KOPT-K1 (cell line): ENCODE data around the gene PTGFRN.
"Not testable (repeated sequence)": the region's sequence is repeated elsewhere in the genome, so short reads cannot be mapped to it uniquely, and the experiment has no call there.

ENCODE experiments used
- H3K27ac ChIP-seq: fragments of 200-600 bp; sonication (generic); 2 replicates; pipeline ENCODE4 v1.5.1; 2016; ENCODE audit warnings: antibody characterized with exemption, mild to moderate bottlenecking, low read depth, low read length; ENCODE audit not compliant: poor library complexity, severe bottlenecking
- H3K36me3 ChIP-seq: fragments of 200-600 bp; sonication (generic); 2 replicates; pipeline ENCODE4 v1.5.1; 2017; ENCODE audit warnings: antibody characterized with exemption, mild to moderate bottlenecking, low read length, moderate library complexity; ENCODE audit not compliant: insufficient read depth
- H3K9me3 ChIP-seq: fragments of 200-600 bp; sonication (generic); 2 replicates; pipeline ENCODE4 v1.5.1; 2017; ENCODE audit warnings: antibody characterized with exemption, low read length, mild to moderate bottlenecking; ENCODE audit not compliant: insufficient read depth, poor library complexity, severe bottlenecking

Gene PTGFRN

GRCh38 chr1:116909512-116910378 lies at the start of gene PTGFRN:
TSS of gene PTGFRN (plus strand) at chr1:116909916. CDS start at chr1:116910204, 288 bp downstream.
- H3K9me3 ChIP-seq = no peaks in the 10 kb centered on the region
- no peak within 1 kb of the TSS for H3K27ac ChIP-seq
- H3K36me3 ChIP-seq = no peaks in the 10 kb centered on the region

GRCh38 chr1:116860167-116860566 lies 49.5 kb upstream of the PTGFRN start:
- not testable (repeated sequence) for H3K9me3 ChIP-seq, H3K36me3 ChIP-seq, H3K27ac ChIP-seq

- no peak overlapping the region for H3K27ac ChIP-seq
- H3K36me3 ChIP-seq = no peaks in the 10 kb centered on the region
- H3K9me3 ChIP-seq = no peaks in the 10 kb centered on the region
Measured at GRCh38 chr1:116861137-116861536, 48.6 kb upstream of the PTGFRN start.

- not testable (repeated sequence) for H3K36me3 ChIP-seq, H3K27ac ChIP-seq, H3K9me3 ChIP-seq
Measured at GRCh38 chr1:116863031-116863430, 46.7 kb upstream of the PTGFRN start.

- not testable (repeated sequence) for H3K27ac ChIP-seq, H3K9me3 ChIP-seq, H3K36me3 ChIP-seq
Measured at GRCh38 chr1:116866478-116866877, 43.2 kb upstream of the PTGFRN start.

GRCh38 chr1:116868385-116868784 lies 41.3 kb upstream of the PTGFRN start:
- Histone ChIP-seq H3K36me3 (no peaks in the 10 kb centered on the region), H3K27ac (no peak overlapping the region), H3K9me3 (no peaks in the 10 kb centered on the region)

- no peak overlapping the region for H3K27ac ChIP-seq
- no peaks in the 10 kb centered on the region for H3K9me3 ChIP-seq
- no peaks in the 10 kb centered on the region for H3K36me3 ChIP-seq
Measured at GRCh38 chr1:116869611-116870010, 40.1 kb upstream of the PTGFRN start.

GRCh38 chr1:116870300-116870699 lies 39.4 kb upstream of the PTGFRN start:
- no peaks in the 10 kb centered on the region for H3K9me3 ChIP-seq
- no peaks in the 10 kb centered on the region for H3K36me3 ChIP-seq
- no peak overlapping the region for H3K27ac ChIP-seq

GRCh38 chr1:116871779-116872146 lies 38.0 kb upstream of the PTGFRN start:
- H3K27ac ChIP-seq = no peak overlapping the region
- H3K36me3 ChIP-seq = no peaks in the 10 kb centered on the region
- no peaks in the 10 kb centered on the region for H3K9me3 ChIP-seq

GRCh38 chr1:116873680-116874271 lies 35.9 kb upstream of the PTGFRN start:
- Histone ChIP-seq H3K27ac (no peak overlapping the region), H3K9me3 (no peaks in the 10 kb centered on the region), H3K36me3 (no peaks in the 10 kb centered on the region)

- Histone ChIP-seq H3K9me3 (no peaks in the 10 kb centered on the region), H3K36me3 (no peaks in the 10 kb centered on the region), H3K27ac (no peak overlapping the region)
Measured at GRCh38 chr1:116874733-116875249, 34.9 kb upstream of the PTGFRN start.

GRCh38 chr1:116875391-116875790 lies 34.3 kb upstream of the PTGFRN start:
- no peak overlapping the region for H3K27ac ChIP-seq
- no peaks in the 10 kb centered on the region for H3K9me3 ChIP-seq
- H3K36me3 ChIP-seq = no peaks in the 10 kb centered on the region

GRCh38 chr1:116875946-116876345 lies 33.8 kb upstream of the PTGFRN start:
- not testable (repeated sequence) for H3K36me3 ChIP-seq, H3K27ac ChIP-seq, H3K9me3 ChIP-seq

GRCh38 chr1:116877141-116877818 lies 32.4 kb upstream of the PTGFRN start:
- Histone ChIP-seq H3K27ac (no peak overlapping the region), H3K36me3 (no peaks in the 10 kb centered on the region), H3K9me3 (no peaks in the 10 kb centered on the region)

GRCh38 chr1:116878804-116879477 lies 30.8 kb upstream of the PTGFRN start:
- Histone ChIP-seq H3K27ac (no peak overlapping the region), H3K9me3 (no peaks in the 10 kb centered on the region), H3K36me3 (no peaks in the 10 kb centered on the region)
